Mesenchymal stem cell (in vitro differentiated cells and primary cell): ENCODE measurements around the gene CD37.

ENCODE experiments used
- DNase-seq: peaks from one replicate; pipeline ENCODE4 v3.0.0-alpha.2; 2013
- H2AFZ ChIP-seq: one replicate; pipeline ENCODE4 v1.6.1; 2013; ENCODE audit warnings: low read depth, mild to moderate bottlenecking, control low read depth, inconsistent platforms, low read length, moderate library complexity
- H2AK5ac ChIP-seq: 2 replicates; pipeline ENCODE4 v1.6.1; 2013; ENCODE audit warnings: low read length, moderate library complexity, mild to moderate bottlenecking, inconsistent platforms; ENCODE audit not compliant: severe bottlenecking
- H2BK120ac ChIP-seq: one replicate; pipeline ENCODE4 v1.6.1; 2013; ENCODE audit warnings: low read depth, mild to moderate bottlenecking, inconsistent platforms, low read length, moderate library complexity
- H2BK12ac ChIP-seq, 2 experiments: one replicate each; pipeline ENCODE4 v1.6.1; 2013; ENCODE audit warnings: inconsistent platforms in 2 of 2, low read length in 2 of 2, mild to moderate bottlenecking in 2 of 2, moderate library complexity in 2 of 2, control low read depth in 1 of 2
- H2BK15ac ChIP-seq: one replicate; pipeline ENCODE4 v1.6.1; 2013; ENCODE audit warnings: mild to moderate bottlenecking, low read depth, inconsistent platforms; ENCODE audit not compliant: poor library complexity, severe bottlenecking
- H2BK5ac ChIP-seq: 2 replicates; pipeline ENCODE4 v1.6.1; 2013; ENCODE audit warnings: low read depth, mild to moderate bottlenecking, low read length, control low read depth, inconsistent platforms; ENCODE audit not compliant: poor library complexity, severe bottlenecking
- H3K14ac ChIP-seq, 2 experiments: one replicate each; pipeline ENCODE4 v1.6.1; 2013; ENCODE audit warnings: inconsistent platforms in 2 of 2, low read length in 2 of 2, control low read depth in 1 of 2, mild to moderate bottlenecking in 1 of 2, moderate library complexity in 1 of 2
- H3K18ac ChIP-seq, 2 experiments: one replicate each; pipeline ENCODE4 v1.6.1; 2013; ENCODE audit warnings: inconsistent platforms in 2 of 2, low read length in 2 of 2, control low read depth in 1 of 2, low read depth in 1 of 2, mild to moderate bottlenecking in 1 of 2
- H3K23ac ChIP-seq, 2 experiments: one replicate each; pipeline ENCODE4 v1.6.1; 2013; ENCODE audit warnings: inconsistent platforms in 2 of 2, low read length in 2 of 2, mild to moderate bottlenecking in 2 of 2, moderate library complexity in 2 of 2, control low read depth in 1 of 2
- H3K27ac ChIP-seq: 2 replicates; pipeline ENCODE4 v1.5.1; 2013; ENCODE audit warnings: mild to moderate bottlenecking, moderate library complexity, low read length, control low read depth, inconsistent platforms; ENCODE audit not compliant: poor library complexity, severe bottlenecking
- H3K27me3 ChIP-seq, 2 experiments: 2 replicates each; pipeline versions ENCODE4 v1.6.1 to v1.7.0; 2013; ENCODE audit warnings: low read length in 2 of 2, mild to moderate bottlenecking in 2 of 2, moderate library complexity in 2 of 2, control low read depth in 1 of 2, inconsistent platforms in 1 of 2; ENCODE audit not compliant: control insufficient read depth in 1 of 2, insufficient read depth in 1 of 2
- H3K36me3 ChIP-seq, 2 experiments: 2 replicates each; pipeline versions ENCODE4 v1.6.1 to v1.7.0; 2013; ENCODE audit warnings: low read length in 2 of 2, control low read depth in 1 of 2, inconsistent platforms in 1 of 2, low read depth in 1 of 2, mild to moderate bottlenecking in 1 of 2; ENCODE audit not compliant: insufficient read depth in 2 of 2, control insufficient read depth in 1 of 2
- H3K4ac ChIP-seq, 2 experiments: one replicate each; pipeline ENCODE4 v1.6.1; 2013; ENCODE audit warnings: inconsistent platforms in 2 of 2, low read length in 2 of 2, mild to moderate bottlenecking in 2 of 2, moderate library complexity in 2 of 2, control low read depth in 1 of 2, low read depth in 1 of 2
- H3K4me1 ChIP-seq: 2 replicates; pipeline ENCODE4 v1.6.1; 2013; ENCODE audit warnings: low read depth, low read length, control low read depth; ENCODE audit not compliant: control insufficient read depth, insufficient read depth
- H3K4me2 ChIP-seq: 2 replicates; pipeline ENCODE4 v1.6.1; 2013; ENCODE audit warnings: low read length, mild to moderate bottlenecking, inconsistent platforms; ENCODE audit not compliant: poor library complexity, severe bottlenecking
- H3K4me3 ChIP-seq, 2 experiments: 2 replicates each; pipeline versions ENCODE4 v1.5.1 to v1.7.0; 2013; ENCODE audit warnings: low read length in 2 of 2, mild to moderate bottlenecking in 2 of 2, control low read depth in 1 of 2, low read depth in 1 of 2; ENCODE audit not compliant: insufficient read depth in 1 of 2
- H3K79me1 ChIP-seq: replicated peaks from 2 replicates; pipeline ENCODE4 v1.6.1; 2013; ENCODE audit warnings: mild to moderate bottlenecking, control low read depth, low read length, inconsistent platforms; ENCODE audit not compliant: poor library complexity, severe bottlenecking
- H3K9ac ChIP-seq: 2 replicates; pipeline ENCODE4 v1.7.0; 2013; ENCODE audit warnings: mild to moderate bottlenecking, low read length, moderate library complexity
- H3K9me3 ChIP-seq: 2 replicates; pipeline ENCODE4 v1.7.0; 2013; ENCODE audit warnings: mild to moderate bottlenecking, low read length; ENCODE audit not compliant: control insufficient read depth
- H4K8ac ChIP-seq: one replicate; pipeline ENCODE4 v1.6.1; 2013; ENCODE audit warnings: inconsistent platforms, mild to moderate bottlenecking, low read length, moderate library complexity
- H4K91ac ChIP-seq: one replicate; pipeline ENCODE4 v1.6.1; 2013; ENCODE audit warnings: mild to moderate bottlenecking, low read length, inconsistent platforms
- WGBS: methylation state at CpG from one replicate; pipeline ENCODE4 v1.1.7; 2013; ENCODE audit warnings: mixed read lengths; 5-methylcytosine and 5-hydroxymethylcytosine counted together

CD37 gene

GRCh38 chr19:49309087-49309486, 26.1 kb upstream of the CD37 start:
- Histone ChIP-seq H3K4me3 (no peak overlapping the region), H2AK5ac (no peak overlapping the region), H3K9ac (no peak overlapping the region), H3K18ac (no peak overlapping the region), H3K4me2 (no peak overlapping the region), H2BK15ac (no peak overlapping the region), H2AFZ (no peak overlapping the region), H3K23ac (no peak overlapping the region), H3K4ac (no peak overlapping the region), H3K14ac (no peak overlapping the region), H2BK120ac (no peak overlapping the region), H4K8ac (no peak overlapping the region), H3K4me1 (no peaks in the 10 kb centered on the region), H2BK12ac (no peak overlapping the region), H3K79me1 (peaks cover 2% of the 10 kb centered on the region), H2BK5ac (no peak overlapping the region), H3K36me3 (peaks cover 0 to 31% of the 10 kb centered on the region in 2 experiments), H3K9me3 (no peaks in the 10 kb centered on the region), H3K27me3 (no peaks in the 10 kb centered on the region), H3K27ac (no peak overlapping the region), H4K91ac (no peak overlapping the region)
- 93% methylated on average over 6 of the region's 6 CpGs for WGBS
- DNase-seq = no peak

DNA sequence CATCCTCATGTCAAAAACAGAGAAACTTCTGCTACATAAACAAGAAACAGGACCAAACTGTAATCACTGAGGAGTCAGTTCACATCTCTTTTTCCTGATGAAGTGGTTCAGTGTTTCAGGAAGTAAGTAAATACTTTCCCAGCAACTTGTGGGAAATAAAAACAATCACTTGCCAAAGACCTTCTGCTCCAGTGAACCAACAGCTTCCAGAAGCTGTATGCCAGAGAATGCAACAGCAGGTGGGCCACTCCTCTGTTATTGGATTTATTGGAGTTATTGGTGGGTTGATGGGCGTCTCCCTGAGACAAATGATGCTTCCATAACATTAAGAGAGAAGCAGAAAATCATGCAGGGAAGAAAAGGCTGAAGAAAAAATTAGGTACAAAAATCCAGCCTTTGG, 20.1 kb upstream of the CD37 start:
- H4K91ac ChIP-seq = no peak overlapping the region
- no peak overlapping the region for H3K4me2 ChIP-seq
- no peak overlapping the region for H4K8ac ChIP-seq
- no peaks in the 10 kb centered on the region for H3K4me1 ChIP-seq
- no peak overlapping the region for H2BK12ac ChIP-seq
- no peak overlapping the region for H2BK5ac ChIP-seq
- no peaks in the 10 kb centered on the region for H3K27me3 ChIP-seq
- H3K4ac ChIP-seq = no peak overlapping the region
- no peak overlapping the region for H3K14ac ChIP-seq
- 88% methylated on average over 1 of the region's 1 CpG for WGBS
- H3K79me1 ChIP-seq = peaks cover 4% of the 10 kb centered on the region
- H2AFZ ChIP-seq = no peak overlapping the region
- peaks cover 0 to 14% of the 10 kb centered on the region in 2 experiments for H3K36me3 ChIP-seq
- H2AK5ac ChIP-seq = no peak overlapping the region
- no peak for DNase-seq
- H3K23ac ChIP-seq = no peak overlapping the region
- H3K4me3 ChIP-seq = no peak overlapping the region
- H3K18ac ChIP-seq = no peak overlapping the region
- no peak overlapping the region for H3K9ac ChIP-seq
- H2BK120ac ChIP-seq = no peak overlapping the region
- H3K27ac ChIP-seq = no peak overlapping the region
- no peak overlapping the region for H2BK15ac ChIP-seq
- H3K9me3 ChIP-seq = peaks cover 9% of the 10 kb centered on the region

DNA sequence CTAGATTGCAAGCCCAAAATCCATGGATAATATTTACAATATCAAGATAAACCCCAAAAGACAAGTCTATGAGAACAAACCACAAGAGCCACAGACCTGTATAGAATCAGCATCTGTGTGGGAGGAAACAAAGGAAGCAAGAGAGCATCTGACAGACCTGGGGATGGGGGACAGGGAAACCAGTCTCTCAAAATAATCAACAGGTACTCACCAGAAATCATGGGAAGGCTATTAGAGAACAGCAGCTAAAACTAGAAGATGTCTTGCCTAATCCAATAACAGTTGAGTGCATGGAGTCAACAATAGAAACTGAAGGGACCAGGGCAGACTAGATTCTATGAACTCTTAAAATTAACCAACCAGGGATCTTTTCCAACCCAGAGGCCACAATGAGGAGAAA, 18.9 kb upstream of the CD37 start:
- H3K27me3 ChIP-seq = no peaks in the 10 kb centered on the region
- H3K14ac ChIP-seq = no peak overlapping the region
- H4K91ac ChIP-seq = no peak overlapping the region
- no peak overlapping the region for H2BK15ac ChIP-seq
- no peak overlapping the region for H3K4me2 ChIP-seq
- no peak overlapping the region for H2BK120ac ChIP-seq
- no peaks in the 10 kb centered on the region for H3K4me1 ChIP-seq
- H3K18ac ChIP-seq = no peak overlapping the region
- H2AK5ac ChIP-seq = no peak overlapping the region
- H3K79me1 ChIP-seq = peaks cover 4% of the 10 kb centered on the region
- DNase-seq = no peak
- no peak overlapping the region for H4K8ac ChIP-seq
- H3K23ac ChIP-seq = no peak overlapping the region
- no peak overlapping the region for H3K27ac ChIP-seq
- no peak overlapping the region for H2BK12ac ChIP-seq
- no peak overlapping the region for H2AFZ ChIP-seq
- peaks cover 0 to 4% of the 10 kb centered on the region in 2 experiments for H3K36me3 ChIP-seq
- no peak overlapping the region for H2BK5ac ChIP-seq
- no peak overlapping the region for H3K4me3 ChIP-seq
- H3K9ac ChIP-seq = no peak overlapping the region
- H3K9me3 ChIP-seq = peaks cover 9% of the 10 kb centered on the region
- H3K4ac ChIP-seq = no peak overlapping the region

DNA sequence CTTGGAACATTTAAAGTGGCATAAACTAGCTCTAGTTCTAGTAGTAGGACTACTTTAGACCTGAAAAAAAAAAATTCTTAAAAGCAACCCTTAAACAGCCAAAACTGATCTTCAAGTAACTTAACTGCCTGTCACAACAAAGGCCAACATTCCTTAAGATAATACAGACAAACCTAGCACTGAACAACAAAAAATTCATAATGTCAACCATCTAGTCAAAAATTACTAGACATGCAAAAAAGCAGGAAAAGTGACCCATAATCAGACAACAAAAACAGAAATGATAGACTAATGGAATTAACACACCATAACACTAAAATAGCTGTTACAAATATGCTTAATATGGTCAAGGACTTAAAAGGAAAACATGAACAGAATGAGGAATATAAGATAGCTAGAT, 16.9 kb upstream of the CD37 start:
- peaks cover 0 to 10% of the 10 kb centered on the region in 2 experiments for H3K36me3 ChIP-seq
- no peak overlapping the region for H3K4me2 ChIP-seq
- H2AFZ ChIP-seq = no peak overlapping the region
- no peak overlapping the region for H2BK12ac ChIP-seq
- peaks cover 15% of the 10 kb centered on the region for H3K9me3 ChIP-seq
- no peak overlapping the region for H2BK5ac ChIP-seq
- no peak overlapping the region for H3K4me3 ChIP-seq
- no peak overlapping the region for H4K8ac ChIP-seq
- peaks cover 2% of the 10 kb centered on the region for H3K79me1 ChIP-seq
- H3K14ac ChIP-seq = no peak overlapping the region
- H3K4me1 ChIP-seq = no peaks in the 10 kb centered on the region
- H3K27me3 ChIP-seq = no peaks in the 10 kb centered on the region
- no peak overlapping the region for H2AK5ac ChIP-seq
- H3K4ac ChIP-seq = no peak overlapping the region
- H2BK15ac ChIP-seq = no peak overlapping the region
- H2BK120ac ChIP-seq = no peak overlapping the region
- no peak overlapping the region for H4K91ac ChIP-seq
- no peak overlapping the region for H3K27ac ChIP-seq
- H3K9ac ChIP-seq = no peak overlapping the region
- DNase-seq = no peak
- H3K23ac ChIP-seq = no peak overlapping the region
- H3K18ac ChIP-seq = no peak overlapping the region
